K562 (cell line): Measurements from ENCODE around the gene SH2D3A. TPM values are rescaled to one million over a fixed set of nuclear protein-coding genes. Genes with fewer than 3 reads are reported as not detected.

Experiments used
- ATAC-seq: fragments of 200-7000 bp; cut with Tn5 transposase; 3 replicates; pipeline ENCODE4 v1.9.1; 2020; ENCODE audit warnings: moderate library complexity
- BruUV-seq: library from RNA; stranded (reverse); fragments of 400-500 nt; replicated peaks from 2 replicates; lab custom pipeline; 2021; lab: Mats Ljungman, UMichigan
- CTCF ChIA-PET: fragments of 300-600 bp; formaldehyde crosslinking; extraction: SDS; loops from one replicate; lab custom pipeline; 2021; ENCODE audit warnings: low intra/inter-chr PET ratio; lab: Yijun Ruan, JAX
- POLR2A ChIA-PET: fragments of 300-600, 350-650 bp; sonication (Branson Sonifier 250); formaldehyde crosslinking; extraction: SDS; loops from one replicate; lab custom pipeline; 2021; ENCODE audit warnings: antibody characterized with exemption, inconsistent platforms; lab: Yijun Ruan, JAX
- DNase-seq, 4 experiments: peaks; one replicate each; pipeline versions ENCODE4 v3.0.0 to v3.0.0-alpha.2; 2011 to 2018; ENCODE audit warnings: low spot score in 3 of 4, mixed read lengths in 3 of 4; ENCODE audit errors: extremely low read depth in 1 of 4
- FAIRE-seq: peaks from 2 replicates; lab custom pipeline; 2011; peaks lifted over from hg19 to GRCh38; lab: Jason Lieb, UNC
- H2AFZ ChIP-seq: 2 replicates; pipeline ENCODE4 v1.6.0; 2011; ENCODE audit warnings: low read depth, low read length, control low read depth, inconsistent platforms
- H3K27ac ChIP-seq: fragments of 200-600 bp; 3 replicates; pipeline ENCODE4 v1.8.0; 2011; ENCODE audit warnings: low read depth, mild to moderate bottlenecking, control low read depth, inconsistent platforms, low read length, moderate library complexity, mixed read lengths; ENCODE audit errors: extremely low read depth
- H3K27me3 ChIP-seq, 2 experiments: fragments of 300-600 bp in 1 of 2; 2 replicates in 1 of 2; 3 replicates in 1 of 2; pipeline versions ENCODE4 v1.6.0 to v1.8.0; 2011; ENCODE audit warnings: inconsistent platforms in 2 of 2, low read length in 2 of 2, mild to moderate bottlenecking in 1 of 2, mixed read lengths in 1 of 2, moderate library complexity in 1 of 2; ENCODE audit not compliant: control insufficient read depth in 2 of 2, insufficient read depth in 2 of 2
- H3K36me3 ChIP-seq: fragments of 300-600 bp; 3 replicates; pipeline ENCODE4 v1.8.0; 2011; ENCODE audit warnings: mild to moderate bottlenecking, low read length, inconsistent platforms; ENCODE audit not compliant: control insufficient read depth, insufficient read depth
- H3K4me1 ChIP-seq, 2 experiments: fragments of 200-600 bp in 1 of 2; replicated peaks in 1 of 2; 2 replicates in 1 of 2; 3 replicates in 1 of 2; pipeline versions ENCODE4 v1.5.1 to v1.8.0; 2011; ENCODE audit warnings: inconsistent platforms in 2 of 2, low read length in 2 of 2, mild to moderate bottlenecking in 1 of 2, mixed read lengths in 1 of 2, moderate library complexity in 1 of 2; ENCODE audit not compliant: control insufficient read depth in 2 of 2, insufficient read depth in 2 of 2
- H3K4me2 ChIP-seq: 2 replicates; pipeline ENCODE4 v1.6.1; 2011; ENCODE audit warnings: low read length, control low read depth, inconsistent platforms, mixed read lengths; ENCODE audit not compliant: insufficient read depth
- H3K4me3 ChIP-seq: fragments of 200-600 bp; sonication (generic), shearing (Covaris generic); 2 replicates; pipeline ENCODE4 v1.5.1; 2016; ENCODE audit warnings: control low read depth, inconsistent platforms
- H3K79me2 ChIP-seq: fragments of 200-600 bp; 3 replicates; pipeline ENCODE4 v1.8.0; 2011; ENCODE audit warnings: low read length, inconsistent platforms; ENCODE audit not compliant: control insufficient read depth, insufficient read depth
- H3K9ac ChIP-seq, 2 experiments: 2 replicates each; pipeline versions ENCODE4 v1.6.0 to v1.6.1; 2011; ENCODE audit warnings: low read depth in 2 of 2, low read length in 2 of 2, control low read depth in 1 of 2, inconsistent platforms in 1 of 2, mild to moderate bottlenecking in 1 of 2, mixed read lengths in 1 of 2; ENCODE audit not compliant: insufficient read depth in 1 of 2
- H3K9me1 ChIP-seq: one replicate; pipeline ENCODE4 v1.6.0; 2011; ENCODE audit warnings: inconsistent platforms, mild to moderate bottlenecking, low read length, moderate library complexity; ENCODE audit not compliant: control insufficient read depth, insufficient read depth
- H3K9me3 ChIP-seq: replicated peaks from 2 replicates; pipeline ENCODE4 v1.5.1; 2011; ENCODE audit warnings: low read depth, low read length, inconsistent platforms; ENCODE audit not compliant: control insufficient read depth, insufficient read depth
- H4K20me1 ChIP-seq: replicated peaks from 2 replicates; pipeline ENCODE4 v1.6.1; 2011; ENCODE audit warnings: low read length, inconsistent platforms, mixed read lengths; ENCODE audit not compliant: control insufficient read depth, insufficient read depth
- ETV5 ChIP-seq: sonication (generic); formaldehyde crosslinking; IDR thresholded peaks from 2 replicates; pipeline ENCODE4 v1.4.0; 2020; ENCODE audit warnings: low read depth, mild to moderate bottlenecking, missing genetic modification reagents
- HCFC1 ChIP-seq: IDR thresholded peaks from 2 replicates; pipeline ENCODE4 v1.6.1; 2012; ENCODE audit warnings: low read depth, low read length, improper control_type of control experiment
- HDGF ChIP-seq: fragments of 450-650 bp; IDR thresholded peaks from 2 replicates; pipeline ENCODE4 v1.6.1; 2016
- KDM2B ChIP-seq: fragments of 250-450 bp; sonication (Bioruptor Pico); IDR thresholded peaks from 2 replicates; pipeline ENCODE4 v1.8.0; 2021; ENCODE audit warnings: mild to moderate bottlenecking, moderate library complexity
- MAZ ChIP-seq, 2 experiments: fragments of 450-650 bp in 1 of 2; sonication (generic) in 1 of 2; formaldehyde crosslinking; IDR thresholded peaks in 1 of 2; conservative IDR thresholded peaks in 1 of 2; 2 replicates each; pipeline versions ENCODE4 v1.4.0 to v1.5.0; 2020; ENCODE audit warnings: mild to moderate bottlenecking in 1 of 2, missing genetic modification reagents in 1 of 2
- NELFE ChIP-seq: IDR thresholded peaks from 2 replicates; pipeline ENCODE4 v1.6.1; 2011; ENCODE audit warnings: mild to moderate bottlenecking; ENCODE audit not compliant: insufficient read depth, insufficient read length
- PHF8 ChIP-seq: fragments of 200-600 bp; sonication (generic); IDR thresholded peaks from 2 replicates; pipeline ENCODE4 v1.6.1; 2012; ENCODE audit warnings: mixed run types, mild to moderate bottlenecking, inconsistent platforms, low read length, moderate library complexity, borderline replicate concordance
- RBM39 ChIP-seq: fragments of 200-400 bp; formaldehyde crosslinking; optimal IDR thresholded peaks from 2 replicates; pipeline ENCODE3; 2018; ENCODE audit warnings: low read depth, low read length
- TBP ChIP-seq: optimal IDR thresholded peaks from 2 replicates; pipeline ENCODE3; 2011; ENCODE audit warnings: low read depth, low read length, improper control_type of control experiment
- WGBS: fragments of 100-300 bp; shearing (Covaris generic); methylation state at CpG from one replicate; pipeline ENCODE4 v1.1.6; 2016; ENCODE audit warnings: low coverage, mixed read lengths; ENCODE audit not compliant: insufficient coverage; ENCODE audit errors: missing lambda C conversion rate; 5-methylcytosine and 5-hydroxymethylcytosine counted together
- in situ Hi-C: fragments of 300-500 bp; cut with MboI; formaldehyde crosslinking; loops from 4 replicates; pipeline ENCODE4 v1.15.0; 2018; ENCODE audit warnings: inconsistent platforms, mixed read lengths
- intact Hi-C: fragments of 100-400 bp; cut with micrococcal nuclease; formaldehyde crosslinking; loops from 2 replicates; pipeline ENCODE4 v1.14.2; 2022
- polyA plus RNA-seq, 8 experiments: library from polyadenylated mRNA; depleted of rRNA in 4 of 8; stranded (reverse) in 5 of 8; unstranded in 3 of 8; fragments of >200 nt; fragmentation: Nextera tagmentation in 2 of 8; fragmentation: Illumina TruSeq in 1 of 8; extraction: Ambion mirVana in 2 of 8; extraction: Trizol in 1 of 8; gene quantifications; 2 replicates each; pipeline versions ENCODE4 v1.2.1 to v1.2.3, GENCODE V29; 2011 to 2014; ENCODE audit warnings: inconsistent platforms in 1 of 8, missing spikeins in 1 of 8
- total RNA-seq, 7 experiments: library from RNA; depleted of rRNA in 6 of 7; stranded (reverse); fragments of >200 nt in 6 of 7; fragmentation: Illumina TruSeq in 2 of 7; extraction: Trizol in 2 of 7; gene quantifications; 2 replicates each; pipeline versions ENCODE4 v1.2.1 to v1.2.3, GENCODE V29; 2011 to 2021; ENCODE audit warnings: low replicate concordance in 1 of 7
- TF ChIP-seq, protein P1 (sequence below), 3 experiments: fragments of 200-800 bp in 1 of 3; sonication (Bioruptor generic) in 1 of 3; sonication (generic) in 1 of 3; formaldehyde crosslinking in 1 of 3; IDR thresholded peaks; 2 replicates each; pipeline versions ENCODE4 v1.6.1 to v1.8.0; 2016 to 2022; ENCODE audit warnings: mild to moderate bottlenecking in 2 of 3, missing compliant biosample characterization in 2 of 3, missing genetic modification characterization in 2 of 3, missing genetic modification reagents in 1 of 3
- TF ChIP-seq, protein P2 (sequence below), 2 experiments: fragments of 450-650 bp; conservative IDR thresholded peaks; 2 replicates each; pipeline ENCODE4 v1.6.1; 2017; ENCODE audit warnings: mild to moderate bottlenecking in 2 of 2, moderate library complexity in 2 of 2
- TF ChIP-seq, protein P3 (sequence below): fragments of 450-650 bp; formaldehyde crosslinking; conservative IDR thresholded peaks from 2 replicates; pipeline ENCODE4 v1.4.0; 2022; ENCODE audit warnings: mild to moderate bottlenecking, missing genetic modification characterization
- TF ChIP-seq, protein P4 (sequence below): fragments of 250-450 bp; sonication (Bioruptor Pico); IDR thresholded peaks from 2 replicates; pipeline ENCODE4 v1.8.0; 2021; ENCODE audit warnings: moderate library complexity, mild to moderate bottlenecking, inconsistent platforms

Gene SH2D3A
- total and polyA plus RNA-seq, 9 of the 15 experiments (the other 6 are each of a cell fraction or from before 2014, with no cell fraction given) = 0.75 to 26.3 (median 8.9) TPM

DNA sequence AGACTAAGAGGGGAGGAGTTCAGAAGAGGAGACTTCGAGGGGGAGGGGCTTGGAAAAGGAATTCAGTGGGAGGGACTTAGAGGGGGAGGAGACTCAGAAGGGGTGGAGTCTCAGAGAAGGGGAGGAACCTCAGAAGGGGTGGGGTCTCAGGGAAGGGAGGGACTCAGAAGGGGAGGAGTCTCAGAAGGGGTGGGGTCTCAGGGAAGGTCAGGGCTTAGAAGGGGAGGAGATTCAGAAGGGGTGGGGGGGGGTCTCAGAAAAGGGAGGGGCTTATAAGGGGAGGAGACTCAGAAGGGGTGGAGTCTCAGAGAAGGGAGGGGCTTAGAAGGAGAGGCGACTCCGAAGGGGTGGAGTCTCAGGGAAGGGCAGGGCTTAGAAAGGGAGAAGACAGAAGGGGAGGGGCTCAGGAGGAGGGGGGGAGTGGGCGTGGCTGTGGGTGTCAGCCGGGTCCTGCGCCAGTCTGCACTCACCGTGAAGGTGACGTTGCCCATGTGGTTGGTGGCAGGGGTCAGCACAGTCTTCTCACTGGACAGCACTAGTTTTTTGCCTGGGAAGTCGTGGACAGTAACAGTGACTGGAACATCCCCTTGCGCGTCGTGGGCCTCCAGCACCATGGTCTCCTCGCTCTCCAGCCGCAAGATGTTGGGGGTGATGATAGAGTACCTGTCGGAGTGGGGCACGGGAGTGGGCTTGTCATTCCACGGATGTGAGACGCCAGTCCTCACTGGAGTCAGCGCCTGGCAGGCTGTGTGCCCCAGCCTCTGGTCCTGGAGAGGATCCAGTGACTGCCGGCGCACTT lies 48.3 kb downstream of the SH2D3A start (continued):
- TF ChIP-seq, protein P1, sequence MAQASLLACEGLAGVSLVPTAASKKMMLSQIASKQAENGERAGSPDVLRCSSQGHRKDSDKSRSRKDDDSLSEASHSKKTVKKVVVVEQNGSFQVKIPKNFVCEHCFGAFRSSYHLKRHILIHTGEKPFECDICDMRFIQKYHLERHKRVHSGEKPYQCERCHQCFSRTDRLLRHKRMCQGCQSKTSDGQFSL (CRISPR knock-in tag; IDR thresholded peaks at IDR 0.05) = peak; percentile 93
- TF ChIP-seq, protein P1 (tag; IDR thresholded peaks at IDR 0.05) = peak in 1 of 2 experiments; percentile 84; a peak in 2 of 4 replicates
- no peak for TF ChIP-seq KDM2B (CRISPR knock-in tag)
- no peak for TF ChIP-seq NELFE
- peak; percentile 39 for TF ChIP-seq TBP
- TF ChIP-seq, all 486 proteins: peak for 24

DNA sequence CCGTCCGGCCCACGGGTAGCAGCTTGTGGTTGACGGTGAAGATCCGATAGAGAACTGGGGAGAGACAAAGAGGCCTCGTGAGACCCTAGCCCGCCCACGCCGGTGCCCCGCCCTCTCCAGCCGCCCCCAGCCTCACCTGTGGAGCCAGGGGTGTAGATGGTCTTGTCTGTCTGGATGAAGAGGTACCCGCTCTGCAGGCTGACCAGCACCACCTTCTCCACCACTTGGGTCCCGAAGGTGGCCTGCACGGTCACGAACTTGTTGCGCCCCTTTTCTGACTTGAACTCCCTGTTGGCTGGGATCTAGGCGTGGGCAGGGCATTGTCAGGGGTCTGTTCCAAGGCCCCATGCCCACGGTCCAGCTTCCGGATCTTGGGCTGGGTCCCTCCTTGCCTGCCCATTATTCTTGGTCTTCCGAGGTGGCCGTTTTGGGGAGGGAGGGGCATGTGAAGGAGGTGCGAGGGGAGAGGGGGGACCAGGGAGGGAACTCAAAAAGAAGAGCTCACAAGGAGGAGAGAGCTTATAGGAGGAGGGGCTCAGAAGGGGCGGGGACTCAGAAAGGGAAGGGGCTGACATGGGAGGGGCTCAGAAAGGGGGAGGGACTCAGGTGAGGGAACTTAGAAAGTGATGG lies 49.0 kb downstream of the SH2D3A start:
- in situ Hi-C loops = no loop called here
- FAIRE-seq = no peak
- CTCF ChIA-PET = interaction anchor here (1.0 kb wide), 1 partner anchor 145 kb away, joined by 3 read pairs; no protein-coding TSS in a partner anchor
- Histone ChIP-seq H3K9me1 (no peaks in the 10 kb centered on the region), H3K36me3 (no peaks in the 10 kb centered on the region), H3K9ac (peak overlapping the region in 1 of 2 experiments; percentile 75; a peak in 3 of 4 replicates), H3K27me3 (no peaks in the 10 kb centered on the region), H3K79me2 (no peaks in the 10 kb centered on the region), H3K27ac (peak overlapping the region; percentile 55; the same call in 1 of the 3 replicates), H3K4me1 (peaks cover 36 to 38% of the 10 kb centered on the region in 2 experiments), H4K20me1 (no peaks in the 10 kb centered on the region), H2AFZ (peak overlapping the region; percentile 96), H3K4me2 (peak overlapping the region; percentile 77), H3K4me3 (peak overlapping the region; percentile 37), H3K9me3 (no peaks in the 10 kb centered on the region)
- no peak; the same call in 1 of the 3 replicates for ATAC-seq
- no TSS peak for BruUV-seq
- intact Hi-C loops = loop anchor here (2.0 kb wide), 1 partner anchor 19 kb away; the partner anchor contains the start of gene GPR108
- 11% methylated on average over 19 of the region's 23 CpGs for WGBS
- POLR2A ChIA-PET = interaction anchor here (0.6 to 0.7 kb wide), 3 partner anchors 19 to 523 kb away, joined by 3 to 4 read pairs (median 3); partner anchors contain the start of gene GPR108
- peak in 2 of 4 experiments; percentile 20 to 24 for DNase-seq
- no peak for TF ChIP-seq HDGF
- TF ChIP-seq, protein P2, sequence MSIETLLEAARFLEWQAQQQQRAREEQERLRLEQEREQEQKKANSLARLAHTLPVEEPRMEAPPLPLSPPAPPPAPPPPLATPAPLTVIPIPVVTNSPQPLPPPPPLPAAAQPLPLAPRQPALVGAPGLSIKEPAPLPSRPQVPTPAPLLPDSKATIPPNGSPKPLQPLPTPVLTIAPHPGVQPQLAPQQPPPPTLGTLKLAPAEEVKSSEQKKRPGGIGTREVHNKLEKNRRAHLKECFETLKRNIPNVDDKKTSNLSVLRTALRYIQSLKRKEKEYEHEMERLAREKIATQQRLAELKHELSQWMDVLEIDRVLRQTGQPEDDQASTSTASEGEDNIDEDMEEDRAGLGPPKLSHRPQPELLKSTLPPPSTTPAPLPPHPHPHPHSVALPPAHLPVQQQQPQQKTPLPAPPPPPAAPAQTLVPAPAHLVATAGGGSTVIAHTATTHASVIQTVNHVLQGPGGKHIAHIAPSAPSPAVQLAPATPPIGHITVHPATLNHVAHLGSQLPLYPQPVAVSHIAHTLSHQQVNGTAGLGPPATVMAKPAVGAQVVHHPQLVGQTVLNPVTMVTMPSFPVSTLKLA (conservative IDR thresholded peaks at IDR 0.05) = 0 out of 4 replicates have a peak, but pooled peaks of 1 of the 2 experiments have one; percentile 8
- no peak for TF ChIP-seq MAZ (CRISPR knock-in tag; conservative IDR thresholded peaks at IDR 0.05 in 1 of 2, IDR thresholded peaks at IDR 0.05 in 1 of 2)
- TF ChIP-seq, protein P3, sequence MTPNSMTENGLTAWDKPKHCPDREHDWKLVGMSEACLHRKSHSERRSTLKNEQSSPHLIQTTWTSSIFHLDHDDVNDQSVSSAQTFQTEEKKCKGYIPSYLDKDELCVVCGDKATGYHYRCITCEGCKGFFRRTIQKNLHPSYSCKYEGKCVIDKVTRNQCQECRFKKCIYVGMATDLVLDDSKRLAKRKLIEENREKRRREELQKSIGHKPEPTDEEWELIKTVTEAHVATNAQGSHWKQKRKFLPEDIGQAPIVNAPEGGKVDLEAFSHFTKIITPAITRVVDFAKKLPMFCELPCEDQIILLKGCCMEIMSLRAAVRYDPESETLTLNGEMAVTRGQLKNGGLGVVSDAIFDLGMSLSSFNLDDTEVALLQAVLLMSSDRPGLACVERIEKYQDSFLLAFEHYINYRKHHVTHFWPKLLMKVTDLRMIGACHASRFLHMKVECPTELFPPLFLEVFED = 0 out of 2 replicates have a peak, but pooled peaks have one; percentile 12
- TF ChIP-seq ETV5 = no peak
- peak; percentile 20; the same call in 1 of the 2 replicates for TF ChIP-seq PHF8
- TF ChIP-seq, protein P4, sequence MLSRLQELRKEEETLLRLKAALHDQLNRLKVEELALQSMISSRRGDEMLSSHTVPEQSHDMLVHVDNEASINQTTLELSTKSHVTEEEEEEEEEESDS (CRISPR knock-in tag) = no peak
- no peak for TF ChIP-seq RBM39
- TF ChIP-seq HCFC1 = no peak
